Hair follicular keratinocyte (primary cell): ENCODE results near the gene SERPINB4. TPM values are rescaled to one million over a fixed set of nuclear protein-coding genes. Genes with fewer than 3 reads are reported as not detected.

Experiments
- total RNA-seq: library from RNA; depleted of rRNA; stranded (reverse); fragments of >200 nt; gene quantifications from 2 replicates; pipeline ENCODE4 v1.2.3, GENCODE V29; 2015

The SERPINB4 gene
- total RNA-seq, result 1.9 TPM in 2 replicates

GRCh38 chr18:63644142-63644541, at the start of gene SERPINB4:
Gene SERPINB4, minus strand, starts transcription at chr18:63644256. Its CDS starts 679 bp downstream, at chr18:63643577.

GRCh38 chr18:63661750-63662149, 17.7 kb upstream of the SERPINB4 start, which contains the start of gene SERPINB3:
Gene SERPINB3, minus strand, starts transcription at chr18:63661893. Its CDS starts 677 bp downstream, at chr18:63661216.

Other genes with a start within 250 kb of the SERPINB4 start
- 40.1 and 45.8 TPM in 2 replicates for gene VPS4B, start 221.8 kb downstream of the SERPINB4 start, total RNA-seq
- gene SERPINB5, start 167.3 kb downstream of the SERPINB4 start, total RNA-seq, result 426 and 507 TPM in 2 replicates
- not detected in 2 replicates for gene SERPINB12, start 101.9 kb downstream of the SERPINB4 start, total RNA-seq
- 2.6 and 8.0 TPM in 2 replicates for gene SERPINB13, start 56.9 kb downstream of the SERPINB4 start, total RNA-seq
- 9.4 and 14.8 TPM in 2 replicates for gene SERPINB3, start 17.6 kb upstream of the SERPINB4 start, total RNA-seq
- not detected in 2 replicates for gene SERPINB11, start 58.7 kb upstream of the SERPINB4 start, total RNA-seq
- 8.7 and 9.4 TPM in 2 replicates for gene SERPINB7, start 131.2 kb upstream of the SERPINB4 start, total RNA-seq
- gene SERPINB2, start 243.4 kb upstream of the SERPINB4 start, total RNA-seq, result 51.8 and 59.3 TPM in 2 replicates